K562 (cell line): ENCODE measurements around the gene IFI30. TPM values are rescaled to one million over a fixed set of nuclear protein-coding genes. Genes with fewer than 3 reads are reported as not detected.

Source experiments
- ATAC-seq: fragments of 200-7000 bp; cut with Tn5 transposase; 3 replicates; pipeline ENCODE4 v1.9.1; 2020; ENCODE audit warnings: moderate library complexity
- BruUV-seq: library from RNA; stranded (reverse); fragments of 400-500 nt; replicated peaks from 2 replicates; lab custom pipeline; 2021; lab: Mats Ljungman, UMichigan
- CTCF ChIA-PET: fragments of 300-600 bp; formaldehyde crosslinking; extraction: SDS; loops from one replicate; lab custom pipeline; 2021; ENCODE audit warnings: low intra/inter-chr PET ratio; lab: Yijun Ruan, JAX
- POLR2A ChIA-PET: fragments of 300-600, 350-650 bp; sonication (Branson Sonifier 250); formaldehyde crosslinking; extraction: SDS; loops from one replicate; lab custom pipeline; 2021; ENCODE audit warnings: antibody characterized with exemption, inconsistent platforms; lab: Yijun Ruan, JAX
- DNase-seq, 4 experiments: peaks; one replicate each; pipeline versions ENCODE4 v3.0.0 to v3.0.0-alpha.2; 2011 to 2018; ENCODE audit warnings: low spot score in 3 of 4, mixed read lengths in 3 of 4; ENCODE audit errors: extremely low read depth in 1 of 4
- FAIRE-seq: peaks from 2 replicates; lab custom pipeline; 2011; peaks lifted over from hg19 to GRCh38; lab: Jason Lieb, UNC
- H2AFZ ChIP-seq: 2 replicates; pipeline ENCODE4 v1.6.0; 2011; ENCODE audit warnings: low read depth, low read length, control low read depth, inconsistent platforms
- H3K27ac ChIP-seq: fragments of 200-600 bp; 3 replicates; pipeline ENCODE4 v1.8.0; 2011; ENCODE audit warnings: low read depth, mild to moderate bottlenecking, control low read depth, inconsistent platforms, low read length, moderate library complexity, mixed read lengths; ENCODE audit errors: extremely low read depth
- H3K27me3 ChIP-seq, 2 experiments: fragments of 300-600 bp in 1 of 2; 2 replicates in 1 of 2; 3 replicates in 1 of 2; pipeline versions ENCODE4 v1.6.0 to v1.8.0; 2011; ENCODE audit warnings: inconsistent platforms in 2 of 2, low read length in 2 of 2, mild to moderate bottlenecking in 1 of 2, mixed read lengths in 1 of 2, moderate library complexity in 1 of 2; ENCODE audit not compliant: control insufficient read depth in 2 of 2, insufficient read depth in 2 of 2
- H3K36me3 ChIP-seq: fragments of 300-600 bp; 3 replicates; pipeline ENCODE4 v1.8.0; 2011; ENCODE audit warnings: mild to moderate bottlenecking, low read length, inconsistent platforms; ENCODE audit not compliant: control insufficient read depth, insufficient read depth
- H3K4me1 ChIP-seq, 2 experiments: fragments of 200-600 bp in 1 of 2; replicated peaks in 1 of 2; 2 replicates in 1 of 2; 3 replicates in 1 of 2; pipeline versions ENCODE4 v1.5.1 to v1.8.0; 2011; ENCODE audit warnings: inconsistent platforms in 2 of 2, low read length in 2 of 2, mild to moderate bottlenecking in 1 of 2, mixed read lengths in 1 of 2, moderate library complexity in 1 of 2; ENCODE audit not compliant: control insufficient read depth in 2 of 2, insufficient read depth in 2 of 2
- H3K4me2 ChIP-seq: 2 replicates; pipeline ENCODE4 v1.6.1; 2011; ENCODE audit warnings: low read length, control low read depth, inconsistent platforms, mixed read lengths; ENCODE audit not compliant: insufficient read depth
- H3K4me3 ChIP-seq: fragments of 200-600 bp; sonication (generic), shearing (Covaris generic); 2 replicates; pipeline ENCODE4 v1.5.1; 2016; ENCODE audit warnings: control low read depth, inconsistent platforms
- H3K79me2 ChIP-seq: fragments of 200-600 bp; 3 replicates; pipeline ENCODE4 v1.8.0; 2011; ENCODE audit warnings: low read length, inconsistent platforms; ENCODE audit not compliant: control insufficient read depth, insufficient read depth
- H3K9ac ChIP-seq, 2 experiments: 2 replicates each; pipeline versions ENCODE4 v1.6.0 to v1.6.1; 2011; ENCODE audit warnings: low read depth in 2 of 2, low read length in 2 of 2, control low read depth in 1 of 2, inconsistent platforms in 1 of 2, mild to moderate bottlenecking in 1 of 2, mixed read lengths in 1 of 2; ENCODE audit not compliant: insufficient read depth in 1 of 2
- H3K9me1 ChIP-seq: one replicate; pipeline ENCODE4 v1.6.0; 2011; ENCODE audit warnings: inconsistent platforms, mild to moderate bottlenecking, low read length, moderate library complexity; ENCODE audit not compliant: control insufficient read depth, insufficient read depth
- H3K9me3 ChIP-seq: replicated peaks from 2 replicates; pipeline ENCODE4 v1.5.1; 2011; ENCODE audit warnings: low read depth, low read length, inconsistent platforms; ENCODE audit not compliant: control insufficient read depth, insufficient read depth
- H4K20me1 ChIP-seq: replicated peaks from 2 replicates; pipeline ENCODE4 v1.6.1; 2011; ENCODE audit warnings: low read length, inconsistent platforms, mixed read lengths; ENCODE audit not compliant: control insufficient read depth, insufficient read depth
- MTA3 ChIP-seq: fragments of 450-650 bp; formaldehyde crosslinking; IDR thresholded peaks from 2 replicates; pipeline ENCODE4 v1.6.1; 2017; ENCODE audit warnings: mild to moderate bottlenecking, borderline replicate concordance
- POLR2G ChIP-seq: fragments of 200-400 bp; formaldehyde crosslinking; IDR thresholded peaks from 2 replicates; pipeline ENCODE4 v1.6.1; 2017; ENCODE audit warnings: low read depth, mild to moderate bottlenecking, antibody characterized with exemption, low read length, moderate library complexity
- RBM22 ChIP-seq: fragments of 200-400 bp; formaldehyde crosslinking; IDR thresholded peaks from 2 replicates; pipeline ENCODE4 v1.6.1; 2018; ENCODE audit warnings: low read length, low read depth; ENCODE audit not compliant: poor library complexity, severe bottlenecking
- XRCC4 ChIP-seq: IDR thresholded peaks from one replicate; pipeline ENCODE4 v1.6.1; 2011; ENCODE audit not compliant: insufficient read depth, insufficient read length; ENCODE audit errors: extremely low read depth
- ZFX ChIP-seq: sonication (generic); formaldehyde crosslinking; IDR thresholded peaks from 2 replicates; pipeline ENCODE4 v1.8.0; 2022; ENCODE audit warnings: mild to moderate bottlenecking, missing genetic modification reagents, moderate library complexity
- ZNF175 ChIP-seq: fragments of 200-800 bp; sonication (Bioruptor generic); IDR thresholded peaks from 2 replicates; pipeline ENCODE4 v1.6.1; 2016; ENCODE audit warnings: low read depth, mild to moderate bottlenecking, missing genetic modification characterization, missing compliant biosample characterization
- whole genome bisulfite sequencing: fragments of 100-300 bp; shearing (Covaris generic); methylation state at CpG from one replicate; pipeline ENCODE4 v1.1.6; 2016; ENCODE audit warnings: low coverage, mixed read lengths; ENCODE audit not compliant: insufficient coverage; ENCODE audit errors: missing lambda C conversion rate; 5-methylcytosine and 5-hydroxymethylcytosine counted together
- in situ Hi-C: fragments of 300-500 bp; cut with MboI; formaldehyde crosslinking; loops from 4 replicates; pipeline ENCODE4 v1.15.0; 2018; ENCODE audit warnings: inconsistent platforms, mixed read lengths
- intact Hi-C: fragments of 100-400 bp; cut with micrococcal nuclease; formaldehyde crosslinking; loops from 2 replicates; pipeline ENCODE4 v1.14.2; 2022
- polyA plus RNA-seq, 8 experiments: library from polyadenylated mRNA; depleted of rRNA in 4 of 8; stranded (reverse) in 5 of 8; unstranded in 3 of 8; fragments of >200 nt; fragmentation: Nextera tagmentation in 2 of 8; fragmentation: Illumina TruSeq in 1 of 8; extraction: Ambion mirVana in 2 of 8; extraction: Trizol in 1 of 8; gene quantifications; 2 replicates each; pipeline versions ENCODE4 v1.2.1 to v1.2.3, GENCODE V29; 2011 to 2014; ENCODE audit warnings: inconsistent platforms in 1 of 8, missing spikeins in 1 of 8
- total RNA-seq, 7 experiments: library from RNA; depleted of rRNA in 6 of 7; stranded (reverse); fragments of >200 nt in 6 of 7; fragmentation: Illumina TruSeq in 2 of 7; extraction: Trizol in 2 of 7; gene quantifications; 2 replicates each; pipeline versions ENCODE4 v1.2.1 to v1.2.3, GENCODE V29; 2011 to 2021; ENCODE audit warnings: low replicate concordance in 1 of 7
- TF ChIP-seq, protein P1 (sequence below): fragments of 250-450 bp; sonication (Bioruptor Pico); IDR thresholded peaks from 2 replicates; pipeline ENCODE4 v1.5.0; 2021
- TF ChIP-seq, protein P2 (sequence below): fragments of 450-650 bp; IDR thresholded peaks from 2 replicates; pipeline ENCODE4 v1.6.1; 2018; ENCODE audit not compliant: partially characterized antibody
- TF ChIP-seq, protein P3 (sequence below): sonication (generic); formaldehyde crosslinking; IDR thresholded peaks from 2 replicates; pipeline ENCODE4 v1.8.1; 2023; ENCODE audit warnings: mild to moderate bottlenecking, missing genetic modification reagents

IFI30 gene
- total and polyA plus RNA-seq, 9 of the 15 experiments (the other 6 are each of a cell fraction or from before 2014, with no cell fraction given) = 63.7 to 430 (median 109) TPM

DNA sequence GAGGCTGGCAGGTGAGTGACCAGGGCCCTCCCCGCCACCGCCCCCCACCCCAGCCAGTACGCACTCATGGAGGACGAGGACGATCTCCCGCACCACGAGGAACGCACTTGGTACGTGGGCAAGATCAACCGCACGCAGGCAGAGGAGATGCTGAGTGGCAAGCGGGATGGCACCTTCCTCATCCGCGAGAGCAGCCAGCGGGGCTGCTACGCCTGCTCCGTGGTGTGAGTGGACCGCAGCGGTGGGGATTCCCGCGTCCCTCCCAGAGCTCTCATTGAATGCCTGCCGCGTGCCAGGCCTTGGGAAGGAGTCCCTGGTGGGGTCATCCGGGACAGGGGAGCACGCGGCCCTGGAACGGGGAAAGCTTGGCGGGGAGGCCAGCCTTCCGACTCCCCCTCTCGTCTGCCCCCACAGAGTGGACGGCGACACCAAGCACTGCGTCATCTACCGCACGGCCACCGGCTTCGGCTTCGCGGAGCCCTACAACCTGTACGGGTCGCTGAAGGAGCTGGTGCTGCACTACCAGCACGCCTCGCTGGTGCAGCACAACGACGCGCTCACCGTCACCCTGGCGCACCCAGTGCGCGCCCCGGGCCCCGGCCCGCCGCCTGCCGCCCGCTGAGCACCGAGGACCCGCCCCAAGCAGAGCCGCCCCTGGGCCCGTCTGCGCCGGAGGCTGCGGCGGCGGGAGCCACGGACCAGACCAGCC is 4.8 kb upstream of the IFI30 start:
- H3K4me3 ChIP-seq = no peak overlapping the region
- no peak for ATAC-seq
- WGBS = 96% methylated on average over 37 of the region's 66 CpGs
- intact Hi-C loops (loop anchor here (1.0 to 10.0 kb wide), 2 partner anchors 56 to 164 kb away; partner anchors contain the start of gene ARRDC2), in situ Hi-C loops (loop anchor here (10.0 kb wide), 1 partner anchor 164 kb away; the partner anchor contains the start of gene ARRDC2)
- POLR2A ChIA-PET = interaction anchor here (0.6 to 1.0 kb wide), 2 partner anchors 16 to 23 kb away, joined by 4 to 5 read pairs; no protein-coding TSS in a partner anchor
- no peaks in the 10 kb centered on the region for H3K27me3 ChIP-seq
- H3K9me3 ChIP-seq = no peaks in the 10 kb centered on the region
- no peaks in the 10 kb centered on the region for H3K79me2 ChIP-seq
- H3K9me1 ChIP-seq = no peaks in the 10 kb centered on the region
- peaks cover 57% of the 10 kb centered on the region; the same call in 2 of the 3 replicates for H3K36me3 ChIP-seq
- FAIRE-seq = no peak
- peaks cover 4 to 20% of the 10 kb centered on the region in 2 experiments; a peak in 4 of 5 replicates for H3K4me1 ChIP-seq
- H3K27ac ChIP-seq = no peak overlapping the region
- no peak for DNase-seq
- H4K20me1 ChIP-seq = 0 out of 2 replicates have a peak, but pooled peaks cover 4% of the 10 kb centered on the region
- no peak overlapping the region for H2AFZ ChIP-seq
- no TSS peak for BruUV-seq
- H3K4me2 ChIP-seq = no peak overlapping the region
- H3K9ac ChIP-seq = no peak overlapping the region
- CTCF ChIA-PET = interaction anchor here (0.6 to 2.2 kb wide), 4 partner anchors 11 to 162 kb away, joined by 3 to 13 read pairs (median 4); no protein-coding TSS in a partner anchor
- TF ChIP-seq, protein P1, sequence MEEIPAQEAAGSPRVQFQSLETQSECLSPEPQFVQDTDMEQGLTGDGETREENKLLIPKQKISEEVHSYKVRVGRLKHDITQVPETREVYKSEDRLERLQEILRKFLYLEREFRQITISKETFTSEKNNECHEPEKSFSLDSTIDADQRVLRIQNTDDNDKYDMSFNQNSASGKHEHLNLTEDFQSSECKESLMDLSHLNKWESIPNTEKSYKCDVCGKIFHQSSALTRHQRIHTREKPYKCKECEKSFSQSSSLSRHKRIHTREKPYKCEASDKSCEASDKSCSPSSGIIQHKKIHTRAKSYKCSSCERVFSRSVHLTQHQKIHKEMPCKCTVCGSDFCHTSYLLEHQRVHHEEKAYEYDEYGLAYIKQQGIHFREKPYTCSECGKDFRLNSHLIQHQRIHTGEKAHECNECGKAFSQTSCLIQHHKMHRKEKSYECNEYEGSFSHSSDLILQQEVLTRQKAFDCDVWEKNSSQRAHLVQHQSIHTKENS (CRISPR knock-in tag) = no peak
- TF ChIP-seq POLR2G (peak; percentile 34), ZFX (CRISPR knock-in tag) (no peak), RBM22 (peak; percentile 27), ZNF175 (CRISPR knock-in tag) (no peak), MTA3 (no peak), XRCC4 (no peak)
- TF ChIP-seq, protein P2, sequence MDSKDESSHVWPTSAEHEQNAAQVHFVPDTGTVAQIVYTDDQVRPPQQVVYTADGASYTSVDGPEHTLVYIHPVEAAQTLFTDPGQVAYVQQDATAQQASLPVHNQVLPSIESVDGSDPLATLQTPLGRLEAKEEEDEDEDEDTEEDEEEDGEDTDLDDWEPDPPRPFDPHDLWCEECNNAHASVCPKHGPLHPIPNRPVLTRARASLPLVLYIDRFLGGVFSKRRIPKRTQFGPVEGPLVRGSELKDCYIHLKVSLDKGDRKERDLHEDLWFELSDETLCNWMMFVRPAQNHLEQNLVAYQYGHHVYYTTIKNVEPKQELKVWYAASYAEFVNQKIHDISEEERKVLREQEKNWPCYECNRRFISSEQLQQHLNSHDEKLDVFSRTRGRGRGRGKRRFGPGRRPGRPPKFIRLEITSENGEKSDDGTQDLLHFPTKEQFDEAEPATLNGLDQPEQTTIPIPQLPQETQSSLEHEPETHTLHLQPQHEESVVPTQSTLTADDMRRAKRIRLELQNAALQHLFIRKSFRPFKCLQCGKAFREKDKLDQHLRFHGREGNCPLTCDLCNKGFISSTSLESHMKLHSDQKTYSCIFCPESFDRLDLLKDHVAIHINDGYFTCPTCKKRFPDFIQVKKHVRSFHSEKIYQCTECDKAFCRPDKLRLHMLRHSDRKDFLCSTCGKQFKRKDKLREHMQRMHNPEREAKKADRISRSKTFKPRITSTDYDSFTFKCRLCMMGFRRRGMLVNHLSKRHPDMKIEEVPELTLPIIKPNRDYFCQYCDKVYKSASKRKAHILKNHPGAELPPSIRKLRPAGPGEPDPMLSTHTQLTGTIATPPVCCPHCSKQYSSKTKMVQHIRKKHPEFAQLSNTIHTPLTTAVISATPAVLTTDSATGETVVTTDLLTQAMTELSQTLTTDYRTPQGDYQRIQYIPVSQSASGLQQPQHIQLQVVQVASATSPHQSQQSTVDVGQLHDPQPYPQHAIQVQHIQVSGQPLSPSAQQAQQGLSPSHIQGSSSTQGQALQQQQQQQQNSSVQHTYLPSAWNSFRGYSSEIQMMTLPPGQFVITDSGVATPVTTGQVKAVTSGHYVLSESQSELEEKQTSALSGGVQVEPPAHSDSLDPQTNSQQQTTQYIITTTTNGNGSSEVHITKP = no peak
- TF ChIP-seq, protein P3, sequence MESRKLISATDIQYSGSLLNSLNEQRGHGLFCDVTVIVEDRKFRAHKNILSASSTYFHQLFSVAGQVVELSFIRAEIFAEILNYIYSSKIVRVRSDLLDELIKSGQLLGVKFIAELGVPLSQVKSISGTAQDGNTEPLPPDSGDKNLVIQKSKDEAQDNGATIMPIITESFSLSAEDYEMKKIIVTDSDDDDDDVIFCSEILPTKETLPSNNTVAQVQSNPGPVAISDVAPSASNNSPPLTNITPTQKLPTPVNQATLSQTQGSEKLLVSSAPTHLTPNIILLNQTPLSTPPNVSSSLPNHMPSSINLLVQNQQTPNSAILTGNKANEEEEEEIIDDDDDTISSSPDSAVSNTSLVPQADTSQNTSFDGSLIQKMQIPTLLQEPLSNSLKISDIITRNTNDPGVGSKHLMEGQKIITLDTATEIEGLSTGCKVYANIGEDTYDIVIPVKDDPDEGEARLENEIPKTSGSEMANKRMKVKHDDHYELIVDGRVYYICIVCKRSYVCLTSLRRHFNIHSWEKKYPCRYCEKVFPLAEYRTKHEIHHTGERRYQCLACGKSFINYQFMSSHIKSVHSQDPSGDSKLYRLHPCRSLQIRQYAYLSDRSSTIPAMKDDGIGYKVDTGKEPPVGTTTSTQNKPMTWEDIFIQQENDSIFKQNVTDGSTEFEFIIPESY (CRISPR knock-in tag) = peak; percentile 95
